Measurements from ENCODE around the gene CDC42EP5.

Gene CDC42EP5

DNA sequence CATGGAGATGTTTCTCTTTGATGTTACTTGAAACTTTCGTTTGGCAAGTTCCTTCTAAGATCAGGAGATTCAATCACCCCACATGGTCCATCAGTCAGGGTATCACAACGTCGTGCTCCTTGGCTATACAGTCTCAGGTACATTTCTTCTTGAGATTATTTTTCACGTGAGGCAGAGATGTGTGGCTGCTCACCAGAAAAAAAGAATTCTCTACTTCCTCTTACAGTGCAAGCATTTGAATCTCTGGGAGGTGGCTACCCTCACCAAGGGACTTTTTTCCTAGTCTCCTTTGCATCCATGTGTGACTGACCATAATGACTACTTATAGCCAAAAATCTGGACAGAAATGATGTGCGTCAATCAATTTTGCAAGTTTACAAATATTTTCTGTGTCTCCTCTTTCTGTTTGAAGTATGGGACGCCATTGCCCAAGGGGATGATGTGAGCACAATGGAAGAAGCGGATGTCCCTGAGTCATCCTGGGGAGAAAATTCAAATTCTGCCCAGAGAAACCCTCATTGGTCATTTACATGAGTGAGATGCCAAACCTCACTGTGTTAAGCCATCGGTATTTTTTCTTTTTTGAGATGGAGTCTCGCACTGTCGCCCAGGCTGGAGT, 21.0 kb upstream of the CDC42EP5 start:
- TF ChIP-seq, protein P1, sequence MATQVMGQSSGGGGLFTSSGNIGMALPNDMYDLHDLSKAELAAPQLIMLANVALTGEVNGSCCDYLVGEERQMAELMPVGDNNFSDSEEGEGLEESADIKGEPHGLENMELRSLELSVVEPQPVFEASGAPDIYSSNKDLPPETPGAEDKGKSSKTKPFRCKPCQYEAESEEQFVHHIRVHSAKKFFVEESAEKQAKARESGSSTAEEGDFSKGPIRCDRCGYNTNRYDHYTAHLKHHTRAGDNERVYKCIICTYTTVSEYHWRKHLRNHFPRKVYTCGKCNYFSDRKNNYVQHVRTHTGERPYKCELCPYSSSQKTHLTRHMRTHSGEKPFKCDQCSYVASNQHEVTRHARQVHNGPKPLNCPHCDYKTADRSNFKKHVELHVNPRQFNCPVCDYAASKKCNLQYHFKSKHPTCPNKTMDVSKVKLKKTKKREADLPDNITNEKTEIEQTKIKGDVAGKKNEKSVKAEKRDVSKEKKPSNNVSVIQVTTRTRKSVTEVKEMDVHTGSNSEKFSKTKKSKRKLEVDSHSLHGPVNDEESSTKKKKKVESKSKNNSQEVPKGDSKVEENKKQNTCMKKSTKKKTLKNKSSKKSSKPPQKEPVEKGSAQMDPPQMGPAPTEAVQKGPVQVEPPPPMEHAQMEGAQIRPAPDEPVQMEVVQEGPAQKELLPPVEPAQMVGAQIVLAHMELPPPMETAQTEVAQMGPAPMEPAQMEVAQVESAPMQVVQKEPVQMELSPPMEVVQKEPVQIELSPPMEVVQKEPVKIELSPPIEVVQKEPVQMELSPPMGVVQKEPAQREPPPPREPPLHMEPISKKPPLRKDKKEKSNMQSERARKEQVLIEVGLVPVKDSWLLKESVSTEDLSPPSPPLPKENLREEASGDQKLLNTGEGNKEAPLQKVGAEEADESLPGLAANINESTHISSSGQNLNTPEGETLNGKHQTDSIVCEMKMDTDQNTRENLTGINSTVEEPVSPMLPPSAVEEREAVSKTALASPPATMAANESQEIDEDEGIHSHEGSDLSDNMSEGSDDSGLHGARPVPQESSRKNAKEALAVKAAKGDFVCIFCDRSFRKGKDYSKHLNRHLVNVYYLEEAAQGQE (IDR thresholded peaks at IDR 0.05; ENCODE audit: insufficient read depth in 1 of 2, low read depth in 2 of 2, low read length in 2 of 2), result no peak
- TF ChIP-seq SIN3A (IDR thresholded peaks at IDR 0.05; ENCODE audit: borderline replicate concordance, insufficient read depth, low read length) (no peak), POLR2AphosphoS5 (IDR thresholded peaks at IDR 0.05; ENCODE audit: low read depth, low read length) (no peak), TAF1 (IDR thresholded peaks at IDR 0.05; ENCODE audit: borderline replicate concordance, insufficient read depth, low read length) (no peak), FOXP2 (optimal IDR thresholded peaks at IDR 0.05; ENCODE audit: borderline replicate concordance, extremely low read depth, extremely low read length, insufficient read depth) (no peak)

DNA sequence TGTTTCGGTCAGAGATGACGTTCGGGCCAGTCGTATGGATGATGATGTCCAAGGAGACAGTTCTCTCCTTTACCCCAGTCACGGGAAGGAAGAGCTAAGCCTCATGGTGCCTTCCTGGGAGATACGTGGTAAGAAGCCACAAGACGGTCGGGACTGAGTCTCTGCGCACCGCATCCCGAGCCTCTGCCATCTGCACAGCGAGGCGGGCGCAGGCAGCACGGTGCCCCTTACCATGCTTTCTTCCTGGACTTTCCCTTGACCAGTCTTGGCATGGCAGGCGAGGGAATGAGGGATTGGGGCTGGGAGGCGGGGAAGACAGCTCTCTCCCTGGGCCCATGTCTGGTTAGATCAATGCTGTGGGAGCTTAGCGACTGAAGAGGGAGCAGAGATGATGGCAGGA, 19.5 kb upstream of the CDC42EP5 start:
- TF ChIP-seq POLR2AphosphoS5 (IDR thresholded peaks at IDR 0.05; ENCODE audit: low read depth, low read length), result no peak
- TF ChIP-seq, protein P1 (IDR thresholded peaks at IDR 0.05; ENCODE audit: insufficient read depth in 1 of 2, low read depth in 2 of 2, low read length in 2 of 2), result no peak
- no peak for TF ChIP-seq SIN3A (IDR thresholded peaks at IDR 0.05; ENCODE audit: borderline replicate concordance, insufficient read depth, low read length)
- TF ChIP-seq FOXP2 (optimal IDR thresholded peaks at IDR 0.05; ENCODE audit: borderline replicate concordance, extremely low read depth, extremely low read length, insufficient read depth), result no peak
- no peak for TF ChIP-seq TAF1 (IDR thresholded peaks at IDR 0.05; ENCODE audit: borderline replicate concordance, insufficient read depth, low read length)

- TF ChIP-seq POLR2AphosphoS5 (IDR thresholded peaks at IDR 0.05; ENCODE audit: low read depth, low read length) (no peak), SIN3A (IDR thresholded peaks at IDR 0.05; ENCODE audit: borderline replicate concordance, insufficient read depth, low read length) (no peak), FOXP2 (optimal IDR thresholded peaks at IDR 0.05; ENCODE audit: borderline replicate concordance, extremely low read depth, extremely low read length, insufficient read depth) (no peak), TAF1 (IDR thresholded peaks at IDR 0.05; ENCODE audit: borderline replicate concordance, insufficient read depth, low read length) (no peak)
- TF ChIP-seq, protein P1 (IDR thresholded peaks at IDR 0.05; ENCODE audit: insufficient read depth in 1 of 2, low read depth in 2 of 2, low read length in 2 of 2), result no peak
Measured at GRCh38 chr19:54489766-54490165, 16.7 kb upstream of the CDC42EP5 start.

- TF ChIP-seq SIN3A (IDR thresholded peaks at IDR 0.05; ENCODE audit: borderline replicate concordance, insufficient read depth, low read length) (no peak), POLR2AphosphoS5 (IDR thresholded peaks at IDR 0.05; ENCODE audit: low read depth, low read length) (no peak), FOXP2 (optimal IDR thresholded peaks at IDR 0.05; ENCODE audit: borderline replicate concordance, extremely low read depth, extremely low read length, insufficient read depth) (no peak), TAF1 (IDR thresholded peaks at IDR 0.05; ENCODE audit: borderline replicate concordance, insufficient read depth, low read length) (no peak)
- TF ChIP-seq, protein P1 (IDR thresholded peaks at IDR 0.05; ENCODE audit: insufficient read depth in 1 of 2, low read depth in 2 of 2, low read length in 2 of 2), result no peak
Measured at GRCh38 chr19:54489341-54489740, 16.2 kb upstream of the CDC42EP5 start.
